ENCODE data around the gene TBC1D22A.

Gene TBC1D22A

DNA sequence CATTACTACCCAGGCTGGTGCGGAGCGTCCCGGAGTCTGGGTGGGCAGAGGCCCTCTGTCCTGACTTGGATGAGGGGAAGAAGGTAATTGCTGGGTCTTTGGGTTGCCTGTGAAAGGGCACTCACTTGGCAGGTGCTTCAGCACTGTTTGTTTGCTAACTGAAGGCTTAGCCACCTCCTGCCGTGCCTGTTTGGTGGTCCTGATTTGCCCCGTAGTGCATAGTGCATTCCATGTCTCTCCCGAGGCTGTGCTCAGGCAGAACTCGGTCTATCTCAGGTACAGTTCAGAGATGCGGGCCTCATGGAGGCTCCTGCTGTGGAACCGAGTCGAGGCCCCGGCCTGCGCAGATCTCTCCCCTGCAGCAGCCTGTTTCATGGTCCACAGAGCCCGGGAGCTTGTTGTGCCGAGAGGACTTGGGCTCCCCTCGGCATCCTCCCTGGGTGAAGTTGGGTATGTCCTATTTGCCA is 146.2 kb downstream of the TBC1D22A start:
- TF ChIP-seq OSR1 (CRISPR knock-in tag; IDR thresholded peaks at IDR 0.05) = no peak
- no peak for TF ChIP-seq ISL1 (CRISPR knock-in tag; IDR thresholded peaks at IDR 0.05)
- no peak for TF ChIP-seq ZNF8 (CRISPR knock-in tag; IDR thresholded peaks at IDR 0.05)
- no peak for TF ChIP-seq ZFP3 (CRISPR knock-in tag; IDR thresholded peaks at IDR 0.05)
- no peak for TF ChIP-seq ESRRG (CRISPR knock-in tag; IDR thresholded peaks at IDR 0.05)
- TF ChIP-seq, protein P1, sequence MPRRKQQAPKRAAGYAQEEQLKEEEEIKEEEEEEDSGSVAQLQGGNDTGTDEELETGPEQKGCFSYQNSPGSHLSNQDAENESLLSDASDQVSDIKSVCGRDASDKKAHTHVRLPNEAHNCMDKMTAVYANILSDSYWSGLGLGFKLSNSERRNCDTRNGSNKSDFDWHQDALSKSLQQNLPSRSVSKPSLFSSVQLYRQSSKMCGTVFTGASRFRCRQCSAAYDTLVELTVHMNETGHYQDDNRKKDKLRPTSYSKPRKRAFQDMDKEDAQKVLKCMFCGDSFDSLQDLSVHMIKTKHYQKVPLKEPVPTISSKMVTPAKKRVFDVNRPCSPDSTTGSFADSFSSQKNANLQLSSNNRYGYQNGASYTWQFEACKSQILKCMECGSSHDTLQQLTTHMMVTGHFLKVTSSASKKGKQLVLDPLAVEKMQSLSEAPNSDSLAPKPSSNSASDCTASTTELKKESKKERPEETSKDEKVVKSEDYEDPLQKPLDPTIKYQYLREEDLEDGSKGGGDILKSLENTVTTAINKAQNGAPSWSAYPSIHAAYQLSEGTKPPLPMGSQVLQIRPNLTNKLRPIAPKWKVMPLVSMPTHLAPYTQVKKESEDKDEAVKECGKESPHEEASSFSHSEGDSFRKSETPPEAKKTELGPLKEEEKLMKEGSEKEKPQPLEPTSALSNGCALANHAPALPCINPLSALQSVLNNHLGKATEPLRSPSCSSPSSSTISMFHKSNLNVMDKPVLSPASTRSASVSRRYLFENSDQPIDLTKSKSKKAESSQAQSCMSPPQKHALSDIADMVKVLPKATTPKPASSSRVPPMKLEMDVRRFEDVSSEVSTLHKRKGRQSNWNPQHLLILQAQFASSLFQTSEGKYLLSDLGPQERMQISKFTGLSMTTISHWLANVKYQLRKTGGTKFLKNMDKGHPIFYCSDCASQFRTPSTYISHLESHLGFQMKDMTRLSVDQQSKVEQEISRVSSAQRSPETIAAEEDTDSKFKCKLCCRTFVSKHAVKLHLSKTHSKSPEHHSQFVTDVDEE (CRISPR knock-in tag; IDR thresholded peaks at IDR 0.05) = no peak
- no peak for TF ChIP-seq ZNF565 (CRISPR knock-in tag; conservative IDR thresholded peaks at IDR 0.05; ENCODE audit: low read depth)
- TF ChIP-seq PATZ1 (CRISPR knock-in tag; IDR thresholded peaks at IDR 0.05; ENCODE audit: borderline replicate concordance) = no peak
- no peak for TF ChIP-seq ARNTL (CRISPR knock-in tag; IDR thresholded peaks at IDR 0.05; ENCODE audit: borderline replicate concordance, low read depth)
- TF ChIP-seq CSRNP3 (CRISPR knock-in tag; IDR thresholded peaks at IDR 0.05) = no peak
- TF ChIP-seq TCF4 (CRISPR knock-in tag; IDR thresholded peaks at IDR 0.05; ENCODE audit: borderline replicate concordance) = no peak
- no peak for TF ChIP-seq BACH2 (CRISPR knock-in tag; IDR thresholded peaks at IDR 0.05; ENCODE audit: borderline replicate concordance)
- no peak for TF ChIP-seq RARB (CRISPR knock-in tag; IDR thresholded peaks at IDR 0.05)
- no peak for TF ChIP-seq ZFP30 (CRISPR knock-in tag; IDR thresholded peaks at IDR 0.05)
- no peak for TF ChIP-seq TOX (CRISPR knock-in tag; IDR thresholded peaks at IDR 0.05; ENCODE audit: borderline replicate concordance)
- no peak for TF ChIP-seq POU6F1 (CRISPR knock-in tag; IDR thresholded peaks at IDR 0.05; ENCODE audit: borderline replicate concordance, low read depth)
- TF ChIP-seq CREB5 (CRISPR knock-in tag; IDR thresholded peaks at IDR 0.05; ENCODE audit: low read depth) = no peak
- TF ChIP-seq SNAI2 (CRISPR knock-in tag; IDR thresholded peaks at IDR 0.05) = no peak
- TF ChIP-seq ZNF70 (CRISPR knock-in tag; IDR thresholded peaks at IDR 0.05) = no peak
- ATAC-seq = no peak

DNA sequence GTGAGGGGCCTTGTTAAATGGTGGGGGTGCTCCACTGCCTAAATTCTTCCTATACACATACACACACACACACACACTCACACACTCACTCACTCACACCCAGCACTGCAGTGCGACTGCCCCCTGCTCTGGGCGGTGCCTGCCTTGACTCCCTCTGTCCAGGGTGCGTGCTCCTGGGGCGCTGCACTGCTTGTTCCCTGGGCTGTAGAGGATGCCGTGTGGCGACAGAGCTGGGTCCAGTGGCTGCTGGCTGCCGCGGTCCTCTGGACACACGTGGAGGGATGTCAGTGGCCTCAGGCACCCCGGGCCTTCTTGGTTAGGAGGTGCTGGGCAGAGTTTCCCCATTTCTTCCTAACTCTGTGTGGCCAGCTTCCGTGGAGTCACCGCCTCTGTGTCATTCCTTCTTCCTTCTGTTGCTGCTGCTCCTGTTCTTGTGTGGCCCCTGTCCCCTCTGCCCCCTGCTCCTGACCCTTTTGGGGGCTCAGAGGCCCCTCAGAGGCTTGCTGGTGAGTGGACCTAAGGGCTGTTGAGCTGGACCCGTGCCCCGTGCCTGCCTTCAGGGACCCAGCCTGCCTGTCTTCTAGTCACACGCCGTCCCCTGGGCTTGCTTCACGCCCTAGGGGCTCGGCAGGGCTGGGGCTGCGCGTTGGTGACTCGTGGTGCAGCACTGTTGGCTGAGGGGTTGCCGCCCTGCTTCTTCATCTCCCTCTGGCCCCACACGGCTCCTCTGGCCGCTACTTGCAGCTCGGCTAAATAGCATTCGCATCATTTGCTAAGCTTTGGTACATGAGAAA is 147.0 kb downstream of the TBC1D22A start:
- no peak for ATAC-seq
- TF ChIP-seq TOX (CRISPR knock-in tag; IDR thresholded peaks at IDR 0.05; ENCODE audit: borderline replicate concordance) (no peak), ESRRG (CRISPR knock-in tag; IDR thresholded peaks at IDR 0.05) (no peak), BACH2 (CRISPR knock-in tag; IDR thresholded peaks at IDR 0.05; ENCODE audit: borderline replicate concordance) (no peak), RARB (CRISPR knock-in tag; IDR thresholded peaks at IDR 0.05) (no peak), CSRNP3 (CRISPR knock-in tag; IDR thresholded peaks at IDR 0.05) (no peak), SNAI2 (CRISPR knock-in tag; IDR thresholded peaks at IDR 0.05) (no peak), GLIS3 (CRISPR knock-in tag; IDR thresholded peaks at IDR 0.05) (no peak), ZNF8 (CRISPR knock-in tag; IDR thresholded peaks at IDR 0.05) (no peak), TCF4 (CRISPR knock-in tag; IDR thresholded peaks at IDR 0.05; ENCODE audit: borderline replicate concordance) (no peak), OSR1 (CRISPR knock-in tag; IDR thresholded peaks at IDR 0.05) (no peak), ZC3H10 (CRISPR knock-in tag; IDR thresholded peaks at IDR 0.05) (no peak), ZFP30 (CRISPR knock-in tag; IDR thresholded peaks at IDR 0.05) (no peak), ARNTL (CRISPR knock-in tag; IDR thresholded peaks at IDR 0.05; ENCODE audit: borderline replicate concordance, low read depth) (no peak), PPARA (CRISPR knock-in tag; IDR thresholded peaks at IDR 0.05; ENCODE audit: borderline replicate concordance) (no peak), ZFP3 (CRISPR knock-in tag; IDR thresholded peaks at IDR 0.05) (no peak), CSDC2 (CRISPR knock-in tag; IDR thresholded peaks at IDR 0.05) (no peak), POU6F1 (CRISPR knock-in tag; IDR thresholded peaks at IDR 0.05; ENCODE audit: borderline replicate concordance, low read depth) (no peak)
